ENCODE measurements around the gene KLK7. TPM values are rescaled to one million over a fixed set of nuclear protein-coding genes. Genes with fewer than 3 reads are reported as not detected.

Gene KLK7
- total RNA-seq, 1 donor from 2014 or later = not detected

- H3K27ac Mint-ChIP-seq (ENCODE audit: unreplicated experiment) = no peak within 1 kb of the TSS
- no peak within 1 kb of the TSS for H3K4me3 Mint-ChIP-seq (ENCODE audit: unreplicated experiment)
Measured at GRCh38 chr19:51001515-51001914, 17.8 kb upstream of the KLK7 start, which contains the start of gene KLK8. TSS of gene KLK8 (minus strand) at chr19:51001604. CDS start at chr19:51001167, 437 bp downstream.

GRCh38 chr19:51000981-51001380 is 17.3 kb upstream of the KLK7 start:
- Mint-ChIP-seq H3K27ac (ENCODE audit: unreplicated experiment) (no peak overlapping the region), H3K27me3 (ENCODE audit: unreplicated experiment) (peaks cover 16% of the 10 kb centered on the region), H3K9me3 (ENCODE audit: unreplicated experiment) (peaks cover 4% of the 10 kb centered on the region), H3K4me1 (ENCODE audit: low read depth, unreplicated experiment) (no peaks in the 10 kb centered on the region), H3K4me3 (ENCODE audit: unreplicated experiment) (no peak overlapping the region), H3K36me3 (ENCODE audit: unreplicated experiment) (no peaks in the 10 kb centered on the region)
- TF ChIP-seq CTCF (IDR thresholded peaks at IDR 0.05; ENCODE audit: partially characterized antibody, unreplicated experiment) = no peak
- DNase-seq = no peak

More at GRCh38 chr19:51001515-51001914, 17.8 kb upstream of the KLK7 start, which contains the start of gene KLK8:
- no peak for DNase-seq
- Mint-ChIP-seq H3K36me3 (ENCODE audit: unreplicated experiment) (no peaks in the 10 kb centered on the region), H3K27me3 (ENCODE audit: unreplicated experiment) (peaks cover 16% of the 10 kb centered on the region), H3K9me3 (ENCODE audit: unreplicated experiment) (peaks cover 4% of the 10 kb centered on the region), H3K4me1 (ENCODE audit: low read depth, unreplicated experiment) (no peaks in the 10 kb centered on the region)
- no peak for TF ChIP-seq CTCF (IDR thresholded peaks at IDR 0.05; ENCODE audit: partially characterized antibody, unreplicated experiment)

- Mint-ChIP-seq H3K4me1 (ENCODE audit: low read depth, unreplicated experiment) (no peaks in the 10 kb centered on the region), H3K9me3 (ENCODE audit: unreplicated experiment) (peaks cover 4% of the 10 kb centered on the region), H3K27me3 (ENCODE audit: unreplicated experiment) (peaks cover 16% of the 10 kb centered on the region), H3K36me3 (ENCODE audit: unreplicated experiment) (no peaks in the 10 kb centered on the region), H3K4me3 (ENCODE audit: unreplicated experiment) (no peak overlapping the region), H3K27ac (ENCODE audit: unreplicated experiment) (no peak overlapping the region)
- TF ChIP-seq CTCF (IDR thresholded peaks at IDR 0.05; ENCODE audit: partially characterized antibody, unreplicated experiment) = no peak
- no peak for DNase-seq
Measured at GRCh38 chr19:51000426-51000825, 16.7 kb upstream of the KLK7 start.

- H3K4me3 Mint-ChIP-seq (ENCODE audit: unreplicated experiment) = no peak overlapping the region
- no peak for DNase-seq
- peaks cover 16% of the 10 kb centered on the region for H3K27me3 Mint-ChIP-seq (ENCODE audit: unreplicated experiment)
- no peaks in the 10 kb centered on the region for H3K4me1 Mint-ChIP-seq (ENCODE audit: low read depth, unreplicated experiment)
- no peak overlapping the region for H3K27ac Mint-ChIP-seq (ENCODE audit: unreplicated experiment)
- peaks cover 4% of the 10 kb centered on the region for H3K9me3 Mint-ChIP-seq (ENCODE audit: unreplicated experiment)
- no peaks in the 10 kb centered on the region for H3K36me3 Mint-ChIP-seq (ENCODE audit: unreplicated experiment)
- TF ChIP-seq CTCF (IDR thresholded peaks at IDR 0.05; ENCODE audit: partially characterized antibody, unreplicated experiment) = no peak
Measured at GRCh38 chr19:50998686-50999085, 15.0 kb upstream of the KLK7 start.

GRCh38 chr19:50998061-50998460 is 14.3 kb upstream of the KLK7 start:
- no peaks in the 10 kb centered on the region for H3K4me1 Mint-ChIP-seq (ENCODE audit: low read depth, unreplicated experiment)
- H3K9me3 Mint-ChIP-seq (ENCODE audit: unreplicated experiment) = peaks cover 4% of the 10 kb centered on the region
- TF ChIP-seq CTCF (IDR thresholded peaks at IDR 0.05; ENCODE audit: partially characterized antibody, unreplicated experiment) = no peak
- peaks cover 16% of the 10 kb centered on the region for H3K27me3 Mint-ChIP-seq (ENCODE audit: unreplicated experiment)
- no peak overlapping the region for H3K4me3 Mint-ChIP-seq (ENCODE audit: unreplicated experiment)
- H3K27ac Mint-ChIP-seq (ENCODE audit: unreplicated experiment) = no peak overlapping the region
- no peak for DNase-seq
- H3K36me3 Mint-ChIP-seq (ENCODE audit: unreplicated experiment) = no peaks in the 10 kb centered on the region

All from glutamatergic neuron (in vitro differentiated cells).